NCI-H146 treated with DMSO at 0.1 percent for 48 hours (cell line): ENCODE measurements around the gene SH3PXD2A.

Experiments used
- DNase-seq: peaks from one replicate; lab custom pipeline; 2025; ENCODE audit not compliant: unreplicated experiment; lab: John Stamatoyannopoulos, UW

SH3PXD2A gene

DNA sequence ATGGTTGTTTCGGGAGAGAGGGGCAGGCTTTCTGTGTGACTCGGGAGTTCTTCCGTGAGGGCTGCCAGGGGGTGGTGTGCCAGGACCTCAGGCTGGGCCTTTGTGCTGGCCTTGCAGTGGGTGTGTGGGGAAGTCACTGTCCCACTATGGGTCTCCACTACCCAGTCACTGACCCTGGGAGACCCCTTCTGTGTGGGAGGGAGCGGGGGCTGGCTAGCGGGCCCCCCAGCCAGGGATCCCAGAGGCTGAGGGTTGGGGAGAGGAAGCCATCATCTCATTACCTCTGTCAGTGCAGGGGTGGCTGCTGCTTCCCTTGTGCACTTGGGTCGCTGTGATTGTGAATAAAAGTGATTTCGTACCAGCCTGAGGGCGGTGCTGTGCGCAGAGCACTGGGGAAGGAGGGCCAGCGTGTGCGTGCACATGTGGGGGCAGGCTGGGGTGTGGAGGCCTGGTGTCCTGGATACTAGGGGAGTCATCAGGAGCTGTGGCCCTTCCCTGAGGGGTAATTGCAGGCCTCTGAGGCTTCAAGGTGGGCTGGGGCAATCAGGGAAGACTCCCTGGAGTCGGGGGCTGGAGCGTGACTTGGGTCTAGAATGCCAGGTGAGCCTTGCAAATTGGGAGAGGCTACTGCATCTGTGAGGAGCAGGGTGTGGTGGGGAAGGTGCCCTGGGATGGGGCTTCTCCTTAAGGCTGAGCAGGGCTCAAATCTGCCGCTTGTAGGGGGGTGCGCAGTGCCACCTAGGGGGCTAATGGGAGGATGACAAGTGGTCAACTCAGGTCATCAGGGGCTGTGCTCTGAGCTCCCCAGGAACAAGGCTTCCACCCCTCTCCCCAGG, 263.0 kb downstream of the SH3PXD2A start:
- DNase-seq: peak; percentile 7

DNA sequence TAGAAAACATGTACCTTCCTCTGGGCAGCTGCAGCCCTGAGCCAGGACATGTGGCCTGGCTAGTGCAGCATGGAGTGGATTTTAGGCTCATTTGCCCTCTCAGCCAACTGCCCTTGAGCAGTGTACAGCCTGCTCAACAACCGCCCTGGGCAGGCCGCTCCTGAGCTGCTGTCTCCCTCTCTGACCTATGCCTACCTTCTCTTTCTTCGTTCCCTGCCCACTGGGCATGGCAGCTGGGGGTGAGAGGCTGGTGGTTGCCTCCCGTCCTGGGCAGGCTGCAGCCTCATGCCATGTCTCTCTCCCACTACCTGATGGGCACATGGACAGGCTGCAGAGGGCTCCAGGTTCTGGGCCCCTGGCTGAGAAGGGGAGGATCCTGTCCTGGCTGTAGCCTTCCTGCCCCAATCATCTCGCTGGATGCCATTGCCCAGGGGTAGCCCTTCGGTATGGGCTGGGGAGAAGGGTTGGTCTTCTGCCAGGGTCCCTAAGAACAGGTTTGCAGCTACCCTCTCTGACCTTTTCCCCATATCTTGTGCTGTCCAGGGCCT, 264.6 kb downstream of the SH3PXD2A start:
- no peak for DNase-seq

DNA sequence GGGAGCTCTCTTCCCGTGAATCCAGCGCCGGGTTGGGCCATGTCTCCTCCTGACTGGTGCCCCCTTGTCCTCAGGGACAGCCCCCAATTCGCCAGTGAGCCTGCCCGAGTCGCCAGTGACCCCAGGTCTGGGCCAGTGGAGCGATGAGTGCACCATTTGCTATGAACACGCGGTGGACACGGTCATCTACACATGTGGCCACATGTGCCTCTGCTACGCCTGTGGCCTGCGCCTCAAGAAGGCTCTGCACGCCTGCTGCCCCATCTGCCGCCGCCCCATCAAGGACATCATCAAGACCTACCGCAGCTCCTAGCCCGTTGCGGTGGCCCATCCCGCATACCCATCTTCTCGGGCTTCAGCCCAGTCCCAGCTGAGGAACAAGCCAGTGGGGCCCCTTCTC, 265.3 kb downstream of the SH3PXD2A start:
- no peak for DNase-seq

DNA sequence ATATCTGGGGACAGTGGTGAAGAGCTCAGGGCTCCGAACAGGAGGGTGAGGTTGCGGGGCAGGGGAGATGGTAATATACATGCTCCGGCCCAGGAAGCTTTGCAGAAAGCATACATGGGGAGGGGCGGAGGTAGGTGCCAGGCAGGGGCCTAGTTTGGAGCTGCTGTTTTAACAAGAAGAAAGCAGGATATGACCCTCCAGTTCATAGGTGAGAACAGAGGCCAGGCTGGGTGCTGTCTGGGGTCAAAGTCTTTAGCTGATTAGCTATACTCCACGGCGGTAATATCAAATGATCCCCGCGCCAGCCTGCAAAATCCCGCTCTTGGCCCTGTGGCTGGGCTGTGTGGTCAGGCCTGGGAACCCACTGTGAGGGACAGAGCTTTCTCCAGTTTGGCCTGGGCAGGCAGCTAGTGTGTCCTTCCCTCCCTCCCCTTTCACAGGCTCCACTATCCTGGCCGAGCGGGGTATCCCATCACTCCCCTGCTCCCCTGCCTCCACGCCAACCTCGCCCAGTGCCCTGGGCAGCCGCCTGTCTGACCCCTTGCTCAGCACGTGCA, 266.2 kb downstream of the SH3PXD2A start:
- no peak for DNase-seq

DNA sequence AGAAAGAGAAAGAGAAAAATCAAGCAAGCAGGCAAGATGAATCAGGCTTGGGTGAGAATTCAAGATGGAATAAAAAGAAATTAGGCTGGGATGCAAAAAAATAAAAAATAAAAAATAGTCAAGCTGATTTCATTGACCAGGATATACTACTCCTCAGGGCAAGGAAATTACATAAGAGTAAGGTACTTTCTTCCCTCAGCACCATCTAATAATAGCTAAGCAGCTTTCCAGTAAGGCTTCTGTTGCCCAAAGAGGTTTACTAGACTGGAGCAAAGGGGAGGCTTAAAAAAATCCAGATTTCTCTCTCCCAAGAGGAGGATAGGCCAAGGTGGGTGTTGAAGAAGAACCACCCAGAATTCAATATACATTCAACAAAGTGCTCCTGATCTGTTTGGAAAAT, 268.3 kb downstream of the SH3PXD2A start:
- no peak for DNase-seq

DNA sequence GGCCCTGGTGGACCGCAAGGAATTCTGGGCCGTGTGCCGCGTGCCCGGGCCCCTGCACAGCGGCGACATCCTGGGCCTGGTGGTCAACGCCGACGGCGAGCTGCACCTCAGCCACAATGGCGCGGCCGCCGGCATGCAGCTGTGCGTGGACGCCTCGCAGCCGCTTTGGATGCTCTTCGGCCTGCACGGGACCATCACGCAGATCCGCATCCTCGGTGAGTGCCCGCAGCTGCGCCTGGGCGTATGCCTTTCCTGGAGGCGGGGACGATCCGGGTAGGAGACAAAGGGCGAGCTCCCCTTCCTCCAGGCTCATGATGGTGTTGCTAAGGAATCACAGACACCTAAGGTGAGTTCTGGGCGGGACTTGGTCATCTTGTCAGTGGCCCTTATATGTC, 270.4 kb downstream of the SH3PXD2A start:
- DNase-seq: no peak

DNA sequence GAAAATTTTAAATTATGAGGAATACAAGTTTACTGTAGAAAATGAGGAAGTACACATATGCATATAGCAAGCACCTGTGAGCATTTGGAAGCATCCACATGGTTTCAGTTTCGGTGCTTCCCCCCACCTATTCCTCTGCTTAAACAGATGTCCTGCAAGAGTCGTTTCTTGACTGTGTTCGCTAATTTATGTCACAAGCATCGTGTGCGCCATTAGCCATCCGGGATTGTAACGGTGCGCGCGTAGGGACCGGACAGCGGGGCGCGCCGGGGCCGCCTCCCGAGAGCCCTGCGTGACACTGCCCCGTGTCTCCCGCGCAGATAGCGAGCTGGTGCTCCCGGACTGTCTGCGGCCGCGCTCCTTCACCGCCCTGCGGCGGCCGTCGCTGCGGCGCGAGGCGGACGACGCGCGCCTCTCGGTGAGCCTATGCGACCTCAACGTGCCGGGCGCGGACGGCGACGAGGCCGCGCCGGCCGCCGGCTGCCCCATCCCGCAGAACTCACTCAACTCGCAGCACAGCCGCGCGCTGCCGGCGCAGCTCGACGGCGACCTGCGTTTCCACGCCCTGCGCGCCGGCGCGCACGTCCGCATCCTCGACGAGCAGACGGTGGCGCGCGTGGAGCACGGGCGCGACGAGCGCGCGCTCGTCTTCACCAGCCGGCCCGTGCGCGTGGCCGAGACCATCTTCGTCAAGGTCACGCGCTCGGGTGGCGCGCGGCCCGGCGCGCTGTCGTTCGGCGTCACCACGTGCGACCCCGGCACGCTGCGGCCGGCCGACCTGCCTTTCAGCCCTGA, 271.0 kb downstream of the SH3PXD2A start:
- DNase-seq: no peak

DNA sequence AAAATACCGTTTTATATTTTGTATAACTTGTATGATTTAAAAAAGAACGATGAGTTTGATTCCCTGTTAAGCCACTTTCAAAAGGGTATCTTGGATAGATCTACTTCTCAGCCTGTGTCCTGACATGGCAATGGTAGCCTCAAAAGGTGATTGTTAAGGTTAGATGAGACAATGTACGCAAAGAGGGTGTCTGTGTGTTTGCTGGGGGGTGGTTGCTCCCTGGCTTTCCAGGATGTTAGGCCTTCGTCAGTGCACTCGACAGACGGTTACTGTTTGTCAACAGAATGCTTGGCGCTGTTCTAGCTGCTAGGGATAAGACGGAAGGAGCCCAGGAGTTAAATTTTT, 271.5 kb downstream of the SH3PXD2A start:
- DNase-seq: no peak

DNA sequence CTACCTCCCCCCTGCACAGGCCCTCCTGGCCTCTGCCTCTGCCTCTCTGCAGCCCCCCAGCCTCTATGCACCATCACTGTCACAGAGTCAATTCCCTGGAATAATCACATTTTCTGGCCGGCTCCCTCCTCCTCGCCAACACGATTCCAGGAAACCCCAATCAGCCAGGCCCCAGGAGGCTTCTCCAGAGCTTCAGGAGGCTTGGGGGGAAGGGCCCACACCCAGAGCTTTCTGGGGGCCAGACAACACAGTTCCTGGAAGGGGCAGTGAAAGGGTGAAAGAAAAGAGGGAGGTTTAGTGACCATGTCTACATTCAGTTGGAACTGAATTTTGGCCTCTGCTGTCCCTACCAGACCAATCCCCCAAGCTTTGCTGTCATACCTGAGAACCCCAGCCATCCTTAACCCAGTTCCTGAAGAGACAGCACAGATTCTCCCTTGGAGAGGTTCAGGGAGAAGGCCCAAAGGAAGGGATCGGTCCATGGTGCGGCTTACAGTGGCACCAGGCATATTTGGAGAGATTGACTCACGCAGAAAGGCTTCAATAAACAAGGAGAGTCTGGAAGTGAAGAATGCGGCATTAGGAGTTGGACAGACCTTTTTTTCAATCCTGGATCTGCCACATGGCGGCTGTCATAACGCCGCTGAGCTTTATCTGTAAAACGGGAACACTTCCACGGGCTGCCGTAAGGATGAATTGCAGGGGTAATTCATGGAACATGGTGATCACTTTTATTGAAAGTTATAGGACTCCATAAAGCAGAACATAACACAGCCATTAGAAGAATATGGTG, 272.8 kb downstream of the SH3PXD2A start:
- no peak for DNase-seq

DNA sequence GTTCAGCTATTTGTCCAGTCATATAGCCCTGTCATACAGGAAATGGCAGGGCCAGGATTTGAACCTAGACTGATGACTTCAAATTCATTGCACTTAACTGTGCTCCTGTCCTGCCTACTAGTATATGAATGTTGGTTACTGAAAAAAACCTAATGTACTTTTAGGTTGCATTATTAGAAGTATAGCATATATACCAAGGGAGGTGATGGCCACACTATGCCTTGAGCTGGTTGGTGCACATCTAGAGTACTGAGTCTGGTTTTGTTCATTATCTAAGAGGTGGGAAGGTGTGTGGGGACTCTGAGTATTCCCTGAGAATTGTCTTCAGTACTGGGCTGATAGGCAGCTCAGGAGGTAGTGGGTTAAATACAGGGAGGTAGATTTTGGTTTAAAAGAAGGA, 273.9 kb downstream of the SH3PXD2A start:
- DNase-seq: no peak

DNA sequence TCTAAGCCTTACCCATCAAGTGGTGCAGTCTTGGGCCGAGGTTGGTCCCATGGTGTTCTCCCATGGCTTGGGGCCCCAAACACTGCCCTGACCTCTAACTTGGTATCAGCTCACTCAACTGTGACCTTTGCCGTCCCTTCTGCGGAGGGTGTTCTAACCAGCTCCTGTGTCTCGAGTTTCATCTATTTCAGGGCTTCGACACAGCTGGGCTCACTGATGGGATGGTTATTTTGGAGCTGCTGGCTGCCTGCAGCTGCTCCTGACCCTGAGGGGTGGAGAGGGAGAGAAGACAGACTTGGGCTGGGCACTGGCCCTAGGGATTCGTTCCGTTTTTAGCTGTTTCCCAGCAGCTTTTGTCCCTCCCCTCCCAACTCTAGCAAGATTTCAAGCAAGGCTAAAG, 274.9 kb downstream of the SH3PXD2A start:
- DNase-seq: no peak

DNA sequence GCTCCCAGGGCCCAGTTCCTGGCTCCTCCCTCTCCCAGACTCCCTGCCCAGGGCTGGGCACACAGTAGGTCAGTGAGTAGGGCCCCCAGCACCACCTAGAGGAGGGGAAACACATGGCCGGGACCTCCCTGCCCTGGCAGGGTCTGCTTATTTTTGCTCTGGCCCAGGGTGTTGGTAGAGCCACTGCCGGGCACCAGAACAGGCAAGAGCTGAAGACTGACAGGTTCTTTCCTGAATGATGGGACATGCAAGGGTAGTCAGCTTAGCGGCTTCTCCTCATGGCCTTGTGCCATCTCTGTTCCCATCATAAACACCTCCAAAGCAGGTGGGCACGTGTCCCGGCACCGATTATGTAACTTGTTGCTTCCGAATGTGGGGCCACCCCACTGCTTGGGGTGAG, 275.4 kb downstream of the SH3PXD2A start:
- DNase-seq: no peak

DNA sequence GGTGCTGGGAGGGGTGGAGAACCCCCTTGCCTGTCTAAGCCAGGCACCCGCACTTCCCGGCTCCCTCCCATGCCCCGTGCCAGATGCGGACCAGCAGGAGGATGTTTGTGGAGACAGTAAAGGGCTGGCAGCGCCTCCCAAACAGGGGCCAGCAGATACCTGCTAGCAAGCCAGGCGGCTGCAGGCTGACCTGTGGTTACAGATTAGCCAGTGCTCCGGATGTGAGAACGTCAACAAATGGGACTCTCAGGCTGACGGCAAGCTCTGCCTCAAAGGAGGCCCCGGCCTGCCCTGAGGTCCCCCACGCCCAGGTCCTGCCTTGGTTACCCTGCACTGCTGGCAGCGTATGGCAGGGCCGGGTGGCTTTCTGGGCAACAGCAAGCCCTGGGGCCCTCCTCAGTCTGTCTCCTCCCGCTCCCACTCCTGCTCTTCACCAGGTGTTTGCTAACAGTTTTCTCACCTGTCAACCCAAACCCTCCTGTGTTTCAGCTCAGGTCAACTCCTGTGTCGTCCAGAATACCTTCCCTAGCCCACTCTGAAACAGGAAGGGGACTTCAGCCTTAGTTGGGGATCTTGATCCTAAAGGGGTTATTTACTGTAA, 276.5 kb downstream of the SH3PXD2A start:
- DNase-seq: no peak

DNA sequence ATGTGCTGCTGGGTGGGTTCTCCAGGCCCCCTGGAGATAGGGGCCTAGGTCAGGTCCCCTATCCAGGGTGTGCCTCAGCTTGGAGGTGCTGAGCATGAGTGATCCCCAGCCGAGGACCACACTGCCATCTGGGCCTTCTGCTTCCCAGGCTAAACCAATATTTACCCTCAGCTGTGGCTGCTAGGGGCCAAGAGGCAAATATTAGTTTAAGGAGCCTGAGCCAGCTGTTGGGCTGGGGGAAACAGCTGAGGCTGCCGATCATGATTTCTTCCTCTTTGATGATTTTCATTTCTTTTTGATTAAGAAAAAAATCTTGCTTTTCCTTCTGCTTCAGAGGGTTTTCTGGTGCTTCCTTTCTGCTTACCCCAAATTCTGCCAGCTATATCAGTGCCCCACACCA, 278.5 kb downstream of the SH3PXD2A start:
- DNase-seq: peak; percentile 64

DNA sequence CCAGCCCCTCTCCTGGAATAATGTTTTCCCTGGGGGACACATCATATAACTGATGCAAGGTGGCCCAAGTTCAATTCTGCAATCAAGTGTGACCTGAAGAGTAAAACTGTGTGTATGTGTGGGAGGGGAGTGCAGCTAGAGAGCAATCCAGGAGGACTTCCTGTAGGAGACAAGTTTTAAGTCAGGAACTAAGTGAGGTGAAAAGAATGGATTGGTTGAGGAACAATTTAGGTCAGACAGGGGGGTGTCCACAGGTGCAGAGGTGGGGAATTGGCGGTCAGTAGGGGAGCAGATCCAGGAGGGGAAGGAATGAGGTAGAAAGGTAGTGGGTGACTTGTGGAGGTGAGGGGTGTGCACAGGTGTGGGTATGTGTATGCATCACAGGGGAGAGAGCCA, 279.3 kb downstream of the SH3PXD2A start:
- no peak for DNase-seq

DNA sequence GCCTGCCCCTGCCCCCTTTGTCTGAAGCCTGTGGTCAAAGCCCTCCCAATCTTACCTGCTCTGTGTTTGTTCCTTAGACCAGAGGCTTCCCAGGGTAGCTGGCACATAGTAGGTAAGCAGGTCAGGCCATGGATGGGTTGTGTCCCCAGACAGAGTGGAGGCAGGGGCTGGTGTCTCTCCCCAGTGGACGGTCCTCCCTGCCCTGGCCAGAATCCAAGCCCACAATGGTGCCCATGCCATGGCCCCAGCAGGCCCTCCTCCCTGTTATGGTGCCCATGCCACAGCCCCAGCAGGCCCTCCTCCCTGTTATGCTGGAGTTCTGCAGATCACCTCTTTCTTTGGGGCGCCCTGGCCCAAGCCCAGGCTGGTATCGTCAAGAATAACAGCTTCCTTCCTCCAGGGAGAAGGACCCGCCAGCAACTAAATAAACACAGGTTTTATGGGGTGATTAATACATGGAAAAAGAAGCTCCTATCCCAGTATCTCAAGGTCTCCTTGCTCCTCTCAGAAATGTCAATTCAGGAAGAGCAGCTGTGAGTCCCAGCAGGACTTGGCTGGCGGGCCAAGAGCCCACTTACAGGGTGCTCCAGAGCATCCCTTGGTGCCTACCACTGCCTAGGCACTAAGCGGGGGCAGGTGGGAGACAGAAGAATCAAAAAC, 279.8 kb downstream of the SH3PXD2A start:
- no peak for DNase-seq

DNA sequence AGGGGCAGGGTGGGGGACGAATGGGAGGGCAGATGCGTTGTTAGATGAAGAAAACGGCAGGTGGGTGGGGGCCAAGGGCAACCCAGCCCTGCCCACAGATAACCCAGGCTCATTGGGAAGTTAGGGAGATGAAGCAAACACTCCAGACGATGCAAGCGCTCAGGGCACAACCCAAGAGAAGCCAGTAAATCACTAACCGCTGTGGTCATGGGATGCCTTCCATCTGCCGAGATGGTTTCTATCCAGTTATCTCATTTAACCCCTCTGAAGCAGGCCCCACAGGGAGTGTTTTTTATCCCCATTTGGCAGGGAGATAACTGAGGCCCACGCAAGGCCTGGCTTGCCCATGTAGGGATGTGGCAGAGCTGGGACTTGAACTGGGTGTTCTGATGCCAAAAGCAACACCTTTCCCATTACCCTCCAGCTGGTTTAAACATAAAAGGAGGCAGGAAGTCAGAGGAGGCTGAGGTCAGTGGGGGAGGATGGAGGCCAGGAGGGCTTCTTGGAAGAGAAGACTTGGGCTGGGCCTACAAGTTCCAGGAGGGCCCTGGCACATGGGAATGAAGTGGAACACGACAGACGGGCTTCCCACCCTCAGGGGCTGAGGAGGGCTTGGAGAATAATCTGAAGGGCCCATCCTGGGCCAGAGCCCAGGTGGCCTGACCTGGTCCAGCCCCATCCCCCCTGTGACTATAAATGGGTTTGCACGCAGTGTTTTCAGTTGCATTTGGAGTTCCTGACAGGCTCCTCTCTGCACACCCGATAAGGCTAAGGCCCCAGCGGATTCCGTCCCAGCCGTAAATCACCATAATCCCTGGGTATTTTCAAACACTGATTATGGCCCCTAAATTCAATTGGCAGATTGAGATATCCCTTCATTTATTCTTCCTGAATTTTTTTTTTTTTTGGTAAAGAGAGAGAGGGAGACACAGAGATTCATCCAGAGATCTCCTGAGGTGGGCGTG, 281.0 kb downstream of the SH3PXD2A start:
- DNase-seq: no peak

DNA sequence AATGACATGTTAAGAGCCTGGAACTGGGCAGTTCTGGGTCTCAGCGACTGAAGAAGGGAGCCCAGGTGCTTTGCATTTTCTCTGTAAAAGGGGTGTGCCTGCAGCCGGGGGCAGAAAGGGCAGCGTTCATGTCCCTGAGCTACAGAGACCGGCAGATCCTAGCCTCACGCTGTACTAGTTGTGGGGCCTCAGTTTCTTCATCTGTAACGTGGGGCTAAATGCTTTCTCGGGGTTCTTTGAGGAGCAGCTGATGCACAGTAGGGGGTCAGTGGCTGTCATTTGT, 282.2 kb downstream of the SH3PXD2A start:
- DNase-seq: no peak
